Prostate gland (tissue), 2 donors: ENCODE results near the gene GMDS.

Source experiments
- CTCF ChIP-seq, 4 experiments: fragments of 200-600 bp in 2 of 4; fragments of 450-650 bp in 2 of 4; sonication (generic) in 2 of 4; IDR thresholded peaks; 1 replicate in 3 of 4; 2 replicates in 1 of 4; pipeline ENCODE4 v1.5.1; 2016 to 2019; ENCODE audit warnings: antibody characterized with exemption in 4 of 4, mild to moderate bottlenecking in 2 of 4, moderate library complexity in 2 of 4
- POLR2AphosphoS5 ChIP-seq: sonication (generic); formaldehyde crosslinking; IDR thresholded peaks from one replicate; pipeline ENCODE4 v1.6.1; 2017; ENCODE audit warnings: antibody characterized with exemption

DNA sequence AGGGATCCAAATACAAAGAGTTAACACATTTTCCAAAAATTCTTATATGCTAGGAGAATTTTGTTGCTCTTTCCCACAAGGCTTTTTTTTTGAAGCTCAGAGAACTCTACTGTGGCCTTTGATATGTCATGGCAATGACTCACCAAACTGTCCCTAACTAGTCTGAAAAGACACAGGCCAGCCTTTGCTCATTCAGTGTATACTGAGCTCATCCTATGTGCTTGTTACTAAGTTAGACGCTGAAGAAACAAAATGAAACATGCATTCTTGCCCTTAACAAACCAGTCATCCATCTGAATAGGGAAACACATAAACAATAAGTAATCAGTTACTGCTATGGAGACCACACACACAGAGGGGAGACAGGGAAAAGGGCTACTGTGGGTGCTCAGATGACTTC lies 343.8 kb downstream of the GMDS start:
- no peak for TF ChIP-seq CTCF (IDR thresholded peaks at IDR 0.05)
- TF ChIP-seq POLR2AphosphoS5: no peak
